PC-9 (cell line): ENCODE results near the gene ZNF33B. TPM values are rescaled to one million over a fixed set of nuclear protein-coding genes. Genes with fewer than 3 reads are reported as not detected.
A peak's percentile ranks its signal among the peaks of the same experiment; 100 is the strongest.

ENCODE experiments used
- BruUV-seq: library from RNA; stranded (reverse); fragments of 400-500 nt; replicated peaks from 2 replicates; lab custom pipeline; 2021; lab: Mats Ljungman, UMichigan
- CTCF ChIA-PET: fragments of 300-600 bp; sonication (Branson Sonifier 250); formaldehyde crosslinking; loops from one replicate; lab custom pipeline; 2022; ENCODE audit warnings: antibody characterized with exemption; lab: Charles Lee
- POLR2A ChIA-PET: fragments of 300-600 bp; sonication (Branson Sonifier 250); formaldehyde crosslinking; loops from one replicate; lab custom pipeline; 2022; ENCODE audit warnings: antibody characterized with exemption; ENCODE audit not compliant: unreplicated experiment; lab: Charles Lee
- DNase-seq, 2 experiments: peaks; one replicate each; pipeline versions ENCODE4 v3.0.0 to v3.0.0-alpha.2; 2015 to 2022; ENCODE audit warnings: mixed read lengths in 1 of 2
- H2AFZ ChIP-seq: fragments of 200-600 bp; sonication (generic); 2 replicates; pipeline ENCODE4 v1.8.1; 2017; ENCODE audit warnings: antibody characterized with exemption
- H3F3A ChIP-seq: fragments of 200-600 bp; sonication (generic); 2 replicates; pipeline ENCODE4 v1.8.1; 2017; ENCODE audit warnings: antibody characterized with exemption, mild to moderate bottlenecking, low read depth; ENCODE audit not compliant: insufficient read depth
- H3K27ac ChIP-seq: fragments of 200-600 bp; sonication (generic); 2 replicates; pipeline ENCODE4 v1.6.1; 2016; ENCODE audit warnings: mixed run types
- H3K27me3 ChIP-seq: fragments of 200-600 bp; sonication (generic); 2 replicates; pipeline ENCODE4 v1.6.1; 2016; ENCODE audit warnings: low read depth, mixed run types; ENCODE audit not compliant: insufficient read depth
- H3K36me3 ChIP-seq: fragments of 200-600 bp; sonication (generic); 2 replicates; pipeline ENCODE4 v1.6.1; 2016; ENCODE audit warnings: low read depth, mixed run types
- H3K4me1 ChIP-seq: fragments of 200-600 bp; sonication (generic); replicated peaks from 2 replicates; pipeline ENCODE4 v1.6.1; 2016; ENCODE audit warnings: mixed run types; ENCODE audit not compliant: insufficient read depth
- H3K4me2 ChIP-seq: fragments of 200-600 bp; sonication (generic); 2 replicates; pipeline ENCODE4 v1.6.1; 2017; ENCODE audit warnings: mixed run types
- H3K4me3 ChIP-seq: fragments of 200-600 bp; sonication (generic); 2 replicates; pipeline ENCODE4 v1.6.1; 2016; ENCODE audit warnings: mixed run types
- H3K79me2 ChIP-seq: fragments of 200-600 bp; sonication (generic); 2 replicates; pipeline ENCODE4 v1.6.1; 2017; ENCODE audit warnings: low read depth, mixed run types
- H3K9me2 ChIP-seq: fragments of 200-600 bp; sonication (generic); 2 replicates; pipeline ENCODE4 v1.8.1; 2017; ENCODE audit warnings: mild to moderate bottlenecking; ENCODE audit not compliant: insufficient read depth
- H3K9me3 ChIP-seq: fragments of 200-600 bp; sonication (generic); 2 replicates; pipeline ENCODE4 v1.8.1; 2016; ENCODE audit warnings: low read depth; ENCODE audit not compliant: insufficient read depth
- H4K20me1 ChIP-seq: fragments of 200-600 bp; sonication (generic); 2 replicates; pipeline ENCODE4 v1.8.1; 2017; ENCODE audit not compliant: insufficient read depth
- EZH2 ChIP-seq: fragments of 200-600 bp; sonication (generic); IDR thresholded peaks from 2 replicates; pipeline ENCODE4 v1.8.0; 2017; ENCODE audit warnings: antibody characterized with exemption, low read depth
- intact Hi-C: fragments of 100-400 bp; cut with micrococcal nuclease; formaldehyde crosslinking; loops from one replicate; pipeline ENCODE4 v1.10.0; 2022; ENCODE audit not compliant: unreplicated experiment
- total RNA-seq: library from RNA; stranded (reverse); gene quantifications from 2 replicates; pipeline ENCODE4 v1.2.3, GENCODE V29; 2021
- TF ChIP-seq, protein P1 (sequence below): fragments of 200-600 bp; sonication (generic); conservative IDR thresholded peaks from 2 replicates; pipeline ENCODE4 v1.6.1; 2017; ENCODE audit warnings: mixed run types, antibody characterized with exemption, mild to moderate bottlenecking, moderate library complexity

The ZNF33B gene
- total RNA-seq, 1 experiment from 2014 or later = 28.4 TPM

DNA sequence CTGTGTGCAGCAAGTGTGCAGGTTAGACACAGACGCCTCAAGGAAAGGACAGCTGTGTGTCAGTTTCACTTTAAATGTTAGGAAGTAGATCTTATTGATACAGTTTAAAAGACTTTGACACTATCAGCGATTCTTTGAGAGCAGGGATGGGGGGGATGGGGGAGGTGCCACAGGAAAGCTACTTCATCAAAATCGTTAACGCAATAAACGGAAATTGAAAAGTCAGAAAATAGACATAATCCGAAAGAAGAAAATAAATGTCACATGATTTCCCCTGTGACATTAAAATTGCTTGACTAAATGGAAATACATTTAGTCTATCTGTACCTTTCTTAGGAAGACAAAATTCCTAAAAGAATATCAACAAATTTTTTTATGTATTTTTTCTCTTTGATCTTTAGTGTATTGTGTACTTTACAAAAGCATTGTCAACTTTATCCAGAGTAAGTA lies 476 bp upstream of the ZNF33B start:
- Histone ChIP-seq H3K9me3 (no peaks in the 10 kb centered on the region), H3K79me2 (peaks cover 14% of the 10 kb centered on the region; the same call in 1 of the 2 replicates), H3F3A (no peaks in the 10 kb centered on the region), H3K4me2 (peak overlapping the region; percentile 82), H3K27me3 (no peaks in the 10 kb centered on the region), H4K20me1 (no peaks in the 10 kb centered on the region), H3K27ac (peak overlapping the region; percentile 85), H3K36me3 (no peaks in the 10 kb centered on the region), H3K4me3 (peak overlapping the region; percentile 68), H3K4me1 (peaks cover 28% of the 10 kb centered on the region), H2AFZ (peak overlapping the region; percentile 86), H3K9me2 (no peaks in the 10 kb centered on the region)
- intact Hi-C loops = loop anchor here (1.0 to 5.0 kb wide), 4 partner anchors 52 to 272 kb away; partner anchors contain the start of gene BMS1
- no TSS peak for BruUV-seq
- TF ChIP-seq EZH2 = no peak
- TF ChIP-seq, protein P1, sequence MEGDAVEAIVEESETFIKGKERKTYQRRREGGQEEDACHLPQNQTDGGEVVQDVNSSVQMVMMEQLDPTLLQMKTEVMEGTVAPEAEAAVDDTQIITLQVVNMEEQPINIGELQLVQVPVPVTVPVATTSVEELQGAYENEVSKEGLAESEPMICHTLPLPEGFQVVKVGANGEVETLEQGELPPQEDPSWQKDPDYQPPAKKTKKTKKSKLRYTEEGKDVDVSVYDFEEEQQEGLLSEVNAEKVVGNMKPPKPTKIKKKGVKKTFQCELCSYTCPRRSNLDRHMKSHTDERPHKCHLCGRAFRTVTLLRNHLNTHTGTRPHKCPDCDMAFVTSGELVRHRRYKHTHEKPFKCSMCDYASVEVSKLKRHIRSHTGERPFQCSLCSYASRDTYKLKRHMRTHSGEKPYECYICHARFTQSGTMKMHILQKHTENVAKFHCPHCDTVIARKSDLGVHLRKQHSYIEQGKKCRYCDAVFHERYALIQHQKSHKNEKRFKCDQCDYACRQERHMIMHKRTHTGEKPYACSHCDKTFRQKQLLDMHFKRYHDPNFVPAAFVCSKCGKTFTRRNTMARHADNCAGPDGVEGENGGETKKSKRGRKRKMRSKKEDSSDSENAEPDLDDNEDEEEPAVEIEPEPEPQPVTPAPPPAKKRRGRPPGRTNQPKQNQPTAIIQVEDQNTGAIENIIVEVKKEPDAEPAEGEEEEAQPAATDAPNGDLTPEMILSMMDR = no peak
- ChIA-PET POLR2A (no interaction called here), CTCF (no interaction called here)
- no peak for DNase-seq

DNA sequence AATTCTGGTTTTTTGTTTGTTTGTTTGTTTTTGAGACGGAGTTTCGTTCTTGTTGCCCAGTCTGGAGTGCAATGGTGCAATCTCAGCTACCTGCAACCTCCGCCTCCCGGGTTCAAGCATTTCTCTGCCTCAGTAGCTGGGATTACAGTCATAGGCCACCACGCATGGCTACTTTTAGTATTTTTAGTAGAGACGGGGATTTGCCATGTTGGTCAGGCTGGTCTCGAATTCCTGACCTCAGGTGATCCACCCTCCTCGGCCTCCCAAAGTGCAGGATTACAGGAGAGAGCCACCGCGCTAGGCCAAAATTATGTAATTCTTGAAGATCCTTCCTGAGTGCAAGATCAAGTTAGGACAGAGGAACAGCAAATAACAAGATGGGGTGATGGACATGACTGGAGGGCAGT lies 719 bp downstream of the ZNF33B start:
- BruUV-seq = TSS peak; percentile 65
- peak overlapping the region; percentile 85 for H3K27ac ChIP-seq
- no peaks in the 10 kb centered on the region for H4K20me1 ChIP-seq
- H3K36me3 ChIP-seq = no peaks in the 10 kb centered on the region
- peaks cover 28% of the 10 kb centered on the region for H3K4me1 ChIP-seq
- POLR2A ChIA-PET = interaction anchor here (0.6 kb wide), 1 partner anchor 76 kb away, joined by 3 read pairs; no protein-coding TSS in a partner anchor
- no peaks in the 10 kb centered on the region for H3K9me3 ChIP-seq
- no peak for TF ChIP-seq EZH2
- TF ChIP-seq, protein P1 = no peak
- peak overlapping the region; percentile 82 for H3K4me2 ChIP-seq
- peaks cover 14% of the 10 kb centered on the region; the same call in 1 of the 2 replicates for H3K79me2 ChIP-seq
- H2AFZ ChIP-seq = peak overlapping the region; percentile 86
- intact Hi-C loops = loop anchor here (1.0 to 5.0 kb wide), 4 partner anchors 54 to 270 kb away; partner anchors contain the start of gene BMS1
- CTCF ChIA-PET = no interaction called here
- no peak for DNase-seq
- no peaks in the 10 kb centered on the region for H3K9me2 ChIP-seq
- peak overlapping the region; percentile 68 for H3K4me3 ChIP-seq
- H3K27me3 ChIP-seq = no peaks in the 10 kb centered on the region
- no peaks in the 10 kb centered on the region for H3F3A ChIP-seq

DNA sequence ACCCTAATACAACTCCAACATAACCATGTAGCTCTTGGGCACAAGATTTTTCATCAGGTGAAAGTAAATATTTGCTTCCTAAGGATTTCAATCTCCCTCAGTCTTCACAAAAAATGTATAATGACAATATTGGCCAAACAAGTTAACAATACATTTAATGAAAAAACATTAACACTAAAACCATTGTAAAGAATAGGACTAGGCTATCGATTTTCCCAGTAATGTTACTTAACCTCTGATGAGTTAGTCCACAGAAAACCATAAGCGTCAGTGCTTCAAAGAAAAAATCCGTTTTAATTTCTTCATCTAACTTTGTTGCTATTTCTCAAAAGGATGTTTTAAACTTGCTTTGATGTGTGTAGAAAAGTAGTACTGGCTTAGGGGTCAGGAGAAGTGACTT lies 1.2 kb downstream of the ZNF33B start:
- Histone ChIP-seq H3K27me3 (no peaks in the 10 kb centered on the region), H3K9me3 (no peaks in the 10 kb centered on the region), H3F3A (no peaks in the 10 kb centered on the region), H3K27ac (peak overlapping the region; percentile 85; the same call in 1 of the 2 replicates), H3K9me2 (no peaks in the 10 kb centered on the region), H2AFZ (peak overlapping the region; percentile 86), H3K36me3 (0 out of 2 replicates have a peak, but pooled peaks cover 1% of the 10 kb centered on the region), H3K4me3 (peak overlapping the region; percentile 68), H3K79me2 (peaks cover 14% of the 10 kb centered on the region; the same call in 1 of the 2 replicates), H4K20me1 (no peaks in the 10 kb centered on the region), H3K4me1 (peaks cover 28% of the 10 kb centered on the region), H3K4me2 (peak overlapping the region; percentile 82)
- BruUV-seq = no TSS peak
- no peak for TF ChIP-seq EZH2
- TF ChIP-seq, protein P1 = no peak
- ChIA-PET CTCF (no interaction called here), POLR2A (no interaction called here)
- intact Hi-C loops = loop anchor here (5.0 kb wide), 1 partner anchor 270 kb away; no protein-coding TSS in a partner anchor
- no peak for DNase-seq
